ENCODE results near the gene STH.
"Not testable (repeated sequence)": the region's sequence is repeated elsewhere in the genome, so short reads cannot be mapped to it uniquely, and the experiment has no call there.

STH gene

DNA sequence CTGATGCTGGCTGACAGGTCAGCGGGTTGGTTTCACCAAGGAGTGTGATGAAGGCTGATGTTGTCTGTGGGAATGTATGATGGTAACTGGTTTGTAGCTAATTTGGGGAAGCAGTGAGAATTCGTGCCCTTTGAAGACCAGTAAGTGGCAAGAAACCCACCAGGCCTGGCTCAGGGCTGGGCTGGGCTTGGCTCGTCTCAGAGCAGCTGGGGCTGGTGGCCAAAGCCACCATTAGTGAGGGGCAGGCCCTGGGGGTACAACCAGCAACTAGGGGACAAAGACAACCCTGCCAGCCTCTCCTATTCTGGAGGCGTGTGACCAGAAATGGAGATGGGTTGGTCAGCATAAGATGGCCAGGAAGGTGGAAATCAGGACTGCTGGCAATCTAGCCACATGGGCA is 13.0 kb upstream of the STH start:
- no peak for DNase-seq

DNA sequence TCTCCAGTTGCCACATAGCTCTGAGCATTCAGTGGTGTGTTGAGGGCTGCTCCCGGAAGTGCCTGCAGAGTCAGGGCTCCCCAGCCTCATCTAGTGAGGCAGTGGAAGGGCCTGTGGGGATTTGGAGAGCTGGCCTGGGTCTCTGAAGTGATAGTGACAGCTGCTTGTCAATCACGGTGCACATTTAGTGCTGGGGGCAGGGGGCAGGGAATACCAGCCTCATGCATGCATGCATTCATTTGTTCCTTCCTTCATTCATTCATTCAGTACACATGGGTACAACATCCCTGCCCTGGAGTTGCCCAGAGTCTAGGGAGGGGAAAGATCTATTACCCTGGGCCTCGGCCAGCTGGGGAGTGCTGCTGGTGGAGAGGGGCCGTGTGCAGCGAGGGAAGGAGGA is 11.3 kb upstream of the STH start:
- DNase-seq, result no peak

DNA sequence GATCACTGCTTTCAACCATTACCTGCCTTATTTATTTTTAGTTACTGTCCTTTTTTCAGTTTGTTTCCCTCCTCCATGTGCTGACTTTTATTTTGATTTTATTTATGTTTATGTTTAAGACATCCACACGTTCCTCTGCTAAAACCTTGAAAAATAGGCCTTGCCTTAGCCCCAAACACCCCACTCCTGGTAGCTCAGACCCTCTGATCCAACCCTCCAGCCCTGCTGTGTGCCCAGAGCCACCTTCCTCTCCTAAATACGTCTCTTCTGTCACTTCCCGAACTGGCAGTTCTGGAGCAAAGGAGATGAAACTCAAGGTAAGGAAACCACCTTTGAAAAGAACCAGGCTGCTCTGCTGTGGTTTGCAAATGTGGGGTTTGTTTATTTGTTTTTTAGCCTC is 9.3 kb upstream of the STH start:
- no peak for DNase-seq

DNA sequence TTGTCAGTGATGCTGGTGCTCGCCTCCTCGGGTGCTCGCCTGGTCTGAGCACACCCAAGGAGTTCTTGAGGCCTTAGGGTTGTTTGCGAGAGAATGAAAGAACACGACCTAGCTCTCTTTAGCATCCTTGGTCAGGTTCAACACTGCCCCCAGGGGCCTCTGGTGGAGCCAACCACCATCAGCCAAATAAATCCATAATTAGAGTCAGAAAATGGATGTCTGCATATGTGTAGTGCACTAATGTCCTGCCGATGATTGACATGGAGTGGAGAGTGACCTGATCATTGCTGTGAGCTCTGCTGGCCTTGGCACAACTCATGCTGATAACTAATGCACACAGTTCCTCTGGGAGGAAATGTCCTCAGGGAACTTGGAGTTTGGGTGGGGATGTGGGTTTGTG is 8.2 kb upstream of the STH start:
- no peak for DNase-seq

DNA sequence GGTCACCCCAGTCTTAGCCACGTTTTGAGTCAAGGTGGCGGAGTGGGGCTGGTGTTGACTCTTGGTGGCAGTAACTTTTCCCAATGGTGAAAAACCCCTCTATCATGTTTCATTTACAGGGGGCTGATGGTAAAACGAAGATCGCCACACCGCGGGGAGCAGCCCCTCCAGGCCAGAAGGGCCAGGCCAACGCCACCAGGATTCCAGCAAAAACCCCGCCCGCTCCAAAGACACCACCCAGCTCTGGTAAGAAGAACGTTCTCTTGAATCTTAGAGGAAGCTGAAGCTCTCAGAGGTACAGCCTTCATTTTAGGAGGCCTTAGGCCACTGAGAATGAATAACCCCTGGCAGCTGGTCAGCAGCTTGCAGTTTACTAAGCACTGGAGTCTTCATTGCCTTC is 7.7 kb upstream of the STH start:
- no peak for DNase-seq

DNA sequence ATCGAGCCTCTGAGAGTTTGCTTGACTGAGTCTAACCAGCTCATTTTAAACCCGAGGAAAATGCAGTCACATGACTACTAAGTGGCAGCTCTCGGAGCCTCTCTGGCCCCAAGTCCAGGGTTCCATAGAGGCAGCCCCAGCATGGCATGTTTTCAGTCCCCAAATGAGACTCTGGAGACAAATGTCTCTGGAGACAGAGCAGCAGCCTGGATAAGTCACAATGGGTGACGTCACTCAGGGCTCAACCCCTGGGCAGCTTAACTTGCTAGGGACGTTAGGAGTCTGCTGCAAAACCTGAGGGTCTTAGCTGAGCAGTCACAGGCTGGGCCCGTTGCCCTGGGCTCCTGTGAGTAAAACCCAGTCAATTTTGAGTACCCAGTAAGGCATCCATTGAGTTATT is 6.9 kb upstream of the STH start:
- DNase-seq, result no peak

DNA sequence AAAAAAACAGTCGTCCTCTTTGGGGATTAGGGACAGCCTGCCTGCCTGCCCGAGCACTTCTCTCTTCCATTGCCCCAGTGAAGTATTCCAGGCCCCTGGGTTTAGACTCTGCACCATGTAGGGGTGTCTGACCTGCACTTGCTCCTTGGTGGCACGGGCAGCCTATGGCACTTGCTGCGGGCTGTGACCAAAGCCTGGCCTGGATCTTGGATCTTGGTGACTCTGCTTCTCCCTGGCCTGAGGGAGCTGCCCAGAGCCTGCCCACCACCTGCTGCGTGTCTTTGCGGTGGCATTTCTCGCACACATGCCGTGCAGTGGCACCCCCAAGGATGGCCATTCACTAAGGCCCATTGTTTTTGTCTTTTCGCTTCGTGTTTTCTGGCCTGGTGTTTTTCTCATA is 6.1 kb upstream of the STH start:
- DNase-seq, result no peak

DNA sequence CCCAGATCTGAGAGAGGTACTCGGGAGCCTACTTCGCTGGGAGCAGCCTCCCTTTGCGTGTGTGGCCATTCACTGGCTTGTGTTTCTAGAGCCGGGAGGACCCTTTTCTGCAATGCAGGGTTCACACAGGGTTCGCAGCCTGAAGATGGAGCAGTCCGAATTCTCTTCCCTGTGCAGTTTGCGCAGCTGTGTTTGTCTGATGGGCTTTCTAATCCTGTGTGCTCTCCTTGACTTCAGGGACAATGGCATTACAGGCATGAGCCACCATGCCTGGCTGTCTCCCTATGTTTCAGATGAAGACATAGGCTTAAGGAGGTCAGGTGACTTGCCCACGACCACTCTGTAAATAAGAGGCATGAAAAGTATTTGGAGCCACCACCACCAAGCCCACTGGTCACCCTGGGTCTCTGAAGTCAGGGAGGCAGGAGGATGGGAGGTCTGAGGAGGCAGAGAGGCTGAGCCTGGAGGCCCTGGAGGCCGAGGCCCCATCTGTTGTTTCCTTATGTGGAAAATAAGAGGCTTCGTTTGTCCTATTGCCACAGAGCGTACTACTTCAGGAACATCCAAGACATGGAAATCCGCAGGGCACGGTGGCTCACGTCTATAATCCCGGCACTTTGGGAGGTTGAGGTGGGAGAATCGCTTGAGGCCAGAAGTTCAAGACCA is 5.0 kb upstream of the STH start:
- no peak for DNase-seq

DNA sequence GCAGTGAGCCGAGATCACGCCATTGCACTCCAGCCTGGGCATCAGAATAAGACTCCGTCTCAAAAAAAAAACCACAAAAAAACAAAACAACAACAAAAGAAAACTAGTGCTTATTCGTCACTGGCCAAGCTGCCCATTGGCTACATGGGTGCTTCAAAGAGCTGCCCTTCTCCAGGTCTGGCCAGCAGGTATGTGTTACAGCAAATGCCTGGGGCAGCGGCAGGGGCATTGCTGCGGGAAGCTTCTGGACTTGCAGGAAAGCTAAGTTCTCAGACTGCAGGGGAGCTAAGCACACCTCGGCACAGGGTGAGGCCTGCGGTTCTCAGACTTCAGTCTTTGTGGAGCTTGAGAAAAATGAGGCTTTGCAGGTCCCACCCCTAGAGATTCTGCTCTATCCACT is 4.1 kb upstream of the STH start:
- no peak for DNase-seq

DNA sequence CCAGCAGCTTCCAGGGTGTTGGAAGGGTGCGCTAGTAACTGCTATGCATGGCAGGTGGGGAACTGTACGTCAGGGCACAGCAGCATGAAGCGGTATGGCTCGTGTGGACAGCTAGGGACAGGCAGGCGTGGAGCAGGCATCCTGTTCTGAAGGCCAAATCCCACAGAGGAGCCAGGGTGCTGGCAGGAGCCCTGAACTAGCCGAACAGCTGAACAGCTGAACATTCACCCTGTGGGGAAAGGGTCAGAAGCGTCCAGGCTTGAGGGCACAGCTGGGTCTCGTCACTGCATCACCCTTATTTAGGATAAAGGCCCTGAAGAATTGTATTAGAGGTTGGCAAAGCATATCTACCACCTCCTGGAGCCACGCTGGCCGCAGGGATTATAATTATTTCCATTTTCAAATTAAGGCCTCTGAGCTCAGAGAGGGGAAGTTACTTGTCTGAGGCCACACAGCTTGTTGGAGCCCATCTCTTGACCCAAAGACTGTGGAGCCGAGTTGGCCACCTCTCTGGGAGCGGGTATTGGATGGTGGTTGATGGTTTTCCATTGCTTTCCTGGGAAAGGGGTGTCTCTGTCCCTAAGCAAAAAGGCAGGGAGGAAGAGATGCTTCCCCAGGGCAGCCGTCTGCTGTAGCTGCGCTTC is 3.3 kb upstream of the STH start:
- DNase-seq, result no peak

DNA sequence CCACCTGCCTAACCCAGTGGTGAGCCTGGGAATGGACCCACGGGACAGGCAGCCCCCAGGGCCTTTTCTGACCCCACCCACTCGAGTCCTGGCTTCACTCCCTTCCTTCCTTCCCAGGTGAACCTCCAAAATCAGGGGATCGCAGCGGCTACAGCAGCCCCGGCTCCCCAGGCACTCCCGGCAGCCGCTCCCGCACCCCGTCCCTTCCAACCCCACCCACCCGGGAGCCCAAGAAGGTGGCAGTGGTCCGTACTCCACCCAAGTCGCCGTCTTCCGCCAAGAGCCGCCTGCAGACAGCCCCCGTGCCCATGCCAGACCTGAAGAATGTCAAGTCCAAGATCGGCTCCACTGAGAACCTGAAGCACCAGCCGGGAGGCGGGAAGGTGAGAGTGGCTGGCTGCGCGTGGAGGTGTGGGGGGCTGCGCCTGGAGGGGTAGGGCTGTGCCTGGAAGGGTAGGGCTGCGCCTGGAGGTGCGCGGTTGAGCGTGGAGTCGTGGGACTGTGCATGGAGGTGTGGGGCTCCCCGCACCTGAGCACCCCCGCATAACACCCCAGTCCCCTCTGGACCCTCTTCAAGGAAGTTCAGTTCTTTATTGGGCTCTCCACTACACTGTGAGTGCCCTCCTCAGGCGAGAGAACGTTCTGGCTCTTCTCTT is 2.6 kb upstream of the STH start:
- DNase-seq, result no peak

DNA sequence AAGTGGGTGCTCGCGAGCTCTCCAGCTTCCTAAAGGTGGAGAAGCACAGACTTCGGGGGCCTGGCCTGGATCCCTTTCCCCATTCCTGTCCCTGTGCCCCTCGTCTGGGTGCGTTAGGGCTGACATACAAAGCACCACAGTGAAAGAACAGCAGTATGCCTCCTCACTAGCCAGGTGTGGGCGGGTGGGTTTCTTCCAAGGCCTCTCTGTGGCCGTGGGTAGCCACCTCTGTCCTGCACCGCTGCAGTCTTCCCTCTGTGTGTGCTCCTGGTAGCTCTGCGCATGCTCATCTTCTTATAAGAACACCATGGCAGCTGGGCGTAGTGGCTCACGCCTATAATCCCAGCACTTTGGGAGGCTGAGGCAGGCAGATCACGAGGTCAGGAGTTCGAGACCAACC is 1.9 kb upstream of the STH start:
- no peak for DNase-seq

DNA sequence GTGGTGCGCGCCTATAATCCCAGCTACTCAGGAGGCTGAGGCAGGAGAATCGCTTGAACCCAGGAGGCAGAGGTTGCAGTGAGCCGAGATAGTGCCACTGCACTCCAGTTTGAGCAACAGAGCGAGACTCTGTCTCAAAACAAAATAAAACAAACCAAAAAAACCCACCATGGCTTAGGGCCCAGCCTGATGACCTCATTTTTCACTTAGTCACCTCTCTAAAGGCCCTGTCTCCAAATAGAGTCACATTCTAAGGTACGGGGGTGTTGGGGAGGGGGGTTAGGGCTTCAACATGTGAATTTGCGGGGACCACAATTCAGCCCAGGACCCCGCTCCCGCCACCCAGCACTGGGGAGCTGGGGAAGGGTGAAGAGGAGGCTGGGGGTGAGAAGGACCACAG is 1.4 kb upstream of the STH start:
- DNase-seq, result no peak

DNA sequence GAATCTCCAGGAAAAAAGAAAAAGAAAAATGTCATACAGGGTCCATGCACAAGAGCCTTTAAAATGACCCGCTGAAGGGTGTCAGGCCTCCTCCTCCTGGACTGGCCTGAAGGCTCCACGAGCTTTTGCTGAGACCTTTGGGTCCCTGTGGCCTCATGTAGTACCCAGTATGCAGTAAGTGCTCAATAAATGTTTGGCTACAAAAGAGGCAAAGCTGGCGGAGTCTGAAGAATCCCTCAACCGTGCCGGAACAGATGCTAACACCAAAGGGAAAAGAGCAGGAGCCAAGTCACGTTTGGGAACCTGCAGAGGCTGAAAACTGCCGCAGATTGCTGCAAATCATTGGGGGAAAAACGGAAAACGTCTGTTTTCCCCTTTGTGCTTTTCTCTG is 845 bp downstream of the STH start:
- no peak for DNase-seq

DNA sequence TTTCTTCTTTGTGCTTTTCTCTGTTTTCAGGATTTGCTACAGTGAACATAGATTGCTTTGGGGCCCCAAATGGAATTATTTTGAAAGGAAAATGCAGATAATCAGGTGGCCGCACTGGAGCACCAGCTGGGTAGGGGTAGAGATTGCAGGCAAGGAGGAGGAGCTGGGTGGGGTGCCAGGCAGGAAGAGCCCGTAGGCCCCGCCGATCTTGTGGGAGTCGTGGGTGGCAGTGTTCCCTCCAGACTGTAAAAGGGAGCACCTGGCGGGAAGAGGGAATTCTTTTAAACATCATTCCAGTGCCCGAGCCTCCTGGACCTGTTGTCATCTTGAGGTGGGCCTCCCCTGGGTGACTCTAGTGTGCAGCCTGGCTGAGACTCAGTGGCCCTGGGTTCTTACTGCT is 1.2 kb downstream of the STH start:
- no peak for DNase-seq

DNA sequence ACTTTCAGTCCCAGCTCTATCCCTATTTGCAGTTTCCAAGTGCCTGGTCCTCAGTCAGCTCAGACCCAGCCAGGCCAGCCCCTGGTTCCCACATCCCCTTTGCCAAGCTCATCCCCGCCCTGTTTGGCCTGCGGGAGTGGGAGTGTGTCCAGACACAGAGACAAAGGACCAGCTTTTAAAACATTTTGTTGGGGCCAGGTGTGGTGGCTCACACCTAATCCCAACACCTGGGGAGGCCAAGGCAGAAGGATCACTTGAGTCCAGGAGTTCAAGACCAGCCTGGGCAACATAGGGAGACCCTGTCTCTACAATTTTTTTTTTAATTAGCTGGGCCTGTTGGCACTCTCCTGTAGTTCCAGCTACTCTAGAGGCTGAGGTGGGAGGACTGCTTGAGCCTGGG is 1.7 kb downstream of the STH start:
- DNase-seq, result no peak

DNA sequence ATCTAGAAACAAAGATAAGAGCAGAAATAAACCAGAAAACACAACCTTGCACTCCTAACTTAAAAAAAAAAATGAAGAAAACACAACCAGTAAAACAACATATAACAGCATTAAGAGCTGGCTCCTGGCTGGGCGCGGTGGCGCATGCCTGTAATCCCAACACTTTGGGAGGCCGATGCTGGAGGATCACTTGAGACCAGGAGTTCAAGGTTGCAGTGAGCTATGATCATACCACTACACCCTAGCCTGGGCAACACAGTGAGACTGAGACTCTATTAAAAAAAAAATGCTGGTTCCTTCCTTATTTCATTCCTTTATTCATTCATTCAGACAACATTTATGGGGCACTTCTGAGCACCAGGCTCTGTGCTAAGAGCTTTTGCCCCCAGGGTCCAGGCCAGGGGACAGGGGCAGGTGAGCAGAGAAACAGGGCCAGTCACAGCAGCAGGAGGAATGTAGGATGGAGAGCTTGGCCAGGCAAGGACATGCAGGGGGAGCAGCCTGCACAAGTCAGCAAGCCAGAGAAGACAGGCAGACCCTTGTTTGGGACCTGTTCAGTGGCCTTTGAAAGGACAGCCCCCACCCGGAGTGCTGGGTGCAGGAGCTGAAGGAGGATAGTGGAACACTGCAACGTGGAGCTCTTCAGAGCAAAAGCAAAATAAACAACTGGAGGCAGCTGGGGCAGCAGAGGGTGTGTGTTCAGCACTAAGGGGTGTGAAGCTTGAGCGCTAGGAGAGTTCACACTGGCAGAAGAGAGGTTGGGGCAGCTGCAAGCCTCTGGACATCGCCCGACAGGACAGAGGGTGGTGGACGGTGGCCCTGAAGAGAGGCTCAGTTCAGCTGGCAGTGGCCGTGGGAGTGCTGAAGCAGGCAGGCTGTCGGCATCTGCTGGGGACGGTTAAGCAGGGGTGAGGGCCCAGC is 2.6 kb downstream of the STH start:
- DNase-seq, result no peak

DNA sequence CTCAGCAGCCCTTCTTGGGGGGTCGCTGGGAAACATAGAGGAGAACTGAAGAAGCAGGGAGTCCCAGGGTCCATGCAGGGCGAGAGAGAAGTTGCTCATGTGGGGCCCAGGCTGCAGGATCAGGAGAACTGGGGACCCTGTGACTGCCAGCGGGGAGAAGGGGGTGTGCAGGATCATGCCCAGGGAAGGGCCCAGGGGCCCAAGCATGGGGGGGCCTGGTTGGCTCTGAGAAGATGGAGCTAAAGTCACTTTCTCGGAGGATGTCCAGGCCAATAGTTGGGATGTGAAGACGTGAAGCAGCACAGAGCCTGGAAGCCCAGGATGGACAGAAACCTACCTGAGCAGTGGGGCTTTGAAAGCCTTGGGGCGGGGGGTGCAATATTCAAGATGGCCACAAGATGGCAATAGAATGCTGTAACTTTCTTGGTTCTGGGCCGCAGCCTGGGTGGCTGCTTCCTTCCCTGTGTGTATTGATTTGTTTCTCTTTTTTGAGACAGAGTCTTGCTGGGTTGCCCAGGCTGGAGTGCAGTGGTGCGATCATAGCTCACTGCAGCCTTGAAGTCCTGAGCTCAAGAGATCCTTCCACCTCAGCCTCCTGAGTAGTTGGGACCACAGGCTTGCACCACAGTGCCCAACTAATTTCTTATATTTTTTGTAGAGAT is 3.4 kb downstream of the STH start:
- peak; percentile 71 for DNase-seq

DNA sequence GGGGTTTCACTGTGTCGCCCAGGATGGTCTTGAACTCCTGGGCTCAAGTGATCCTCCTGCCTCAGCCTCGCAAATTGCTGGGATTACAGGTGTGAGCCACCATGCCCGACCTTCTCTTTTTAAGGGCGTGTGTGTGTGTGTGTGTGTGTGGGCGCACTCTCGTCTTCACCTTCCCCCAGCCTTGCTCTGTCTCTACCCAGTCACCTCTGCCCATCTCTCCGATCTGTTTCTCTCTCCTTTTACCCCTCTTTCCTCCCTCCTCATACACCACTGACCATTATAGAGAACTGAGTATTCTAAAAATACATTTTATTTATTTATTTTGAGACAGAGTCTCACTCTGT is 3.9 kb downstream of the STH start:
- no peak for DNase-seq

DNA sequence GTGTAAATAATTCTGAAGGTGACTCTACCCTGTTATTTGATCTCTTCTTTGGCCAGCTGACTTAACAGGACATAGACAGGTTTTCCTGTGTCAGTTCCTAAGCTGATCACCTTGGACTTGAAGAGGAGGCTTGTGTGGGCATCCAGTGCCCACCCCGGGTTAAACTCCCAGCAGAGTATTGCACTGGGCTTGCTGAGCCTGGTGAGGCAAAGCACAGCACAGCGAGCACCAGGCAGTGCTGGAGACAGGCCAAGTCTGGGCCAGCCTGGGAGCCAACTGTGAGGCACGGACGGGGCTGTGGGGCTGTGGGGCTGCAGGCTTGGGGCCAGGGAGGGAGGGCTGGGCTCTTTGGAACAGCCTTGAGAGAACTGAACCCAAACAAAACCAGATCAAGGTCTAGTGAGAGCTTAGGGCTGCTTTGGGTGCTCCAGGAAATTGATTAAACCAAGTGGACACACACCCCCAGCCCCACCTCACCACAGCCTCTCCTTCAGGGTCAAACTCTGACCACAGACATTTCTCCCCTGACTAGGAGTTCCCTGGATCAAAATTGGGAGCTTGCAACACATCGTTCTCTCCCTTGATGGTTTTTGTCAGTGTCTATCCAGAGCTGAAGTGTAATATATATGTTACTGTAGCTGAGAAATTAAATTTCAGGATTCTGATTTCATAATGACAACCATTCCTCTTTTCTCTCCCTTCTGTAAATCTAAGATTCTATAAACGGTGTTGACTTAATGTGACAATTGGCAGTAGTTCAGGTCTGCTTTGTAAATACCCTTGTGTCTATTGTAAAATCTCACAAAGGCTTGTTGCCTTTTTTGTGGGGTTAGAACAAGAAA is 5.1 kb downstream of the STH start:
- peak; percentile 56 for DNase-seq

DNA sequence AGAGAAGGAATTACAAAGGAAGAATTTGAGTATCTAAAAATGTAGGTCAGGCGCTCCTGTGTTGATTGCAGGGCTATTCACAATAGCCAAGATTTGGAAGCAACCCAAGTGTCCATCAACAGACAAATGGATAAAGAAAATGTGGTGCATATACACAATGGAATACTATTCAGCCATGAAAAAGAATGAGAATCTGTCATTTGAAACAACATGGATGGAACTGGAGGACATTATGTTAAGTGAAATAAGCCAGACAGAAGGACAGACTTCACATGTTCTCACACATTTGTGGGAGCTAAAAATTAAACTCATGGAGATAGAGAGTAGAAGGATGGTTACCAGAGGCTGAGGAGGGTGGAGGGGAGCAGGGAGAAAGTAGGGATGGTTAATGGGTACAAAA is 7.0 kb downstream of the STH start:
- not testable (repeated sequence) for DNase-seq

DNA sequence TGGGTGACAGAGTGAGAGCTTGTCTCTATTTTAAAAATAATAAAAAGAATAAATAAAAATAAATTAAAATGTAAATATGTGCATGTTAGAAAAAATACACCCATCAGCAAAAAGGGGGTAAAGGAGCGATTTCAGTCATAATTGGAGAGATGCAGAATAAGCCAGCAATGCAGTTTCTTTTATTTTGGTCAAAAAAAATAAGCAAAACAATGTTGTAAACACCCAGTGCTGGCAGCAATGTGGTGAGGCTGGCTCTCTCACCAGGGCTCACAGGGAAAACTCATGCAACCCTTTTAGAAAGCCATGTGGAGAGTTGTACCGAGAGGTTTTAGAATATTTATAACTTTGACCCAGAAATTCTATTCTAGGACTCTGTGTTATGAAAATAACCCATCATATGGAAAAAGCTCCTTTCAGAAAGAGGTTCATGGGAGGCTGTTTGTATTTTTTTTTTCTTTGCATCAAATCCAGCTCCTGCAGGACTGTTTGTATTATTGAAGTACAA is 8.5 kb downstream of the STH start:
- DNase-seq, result no peak
